HepG2 (cell line): ENCODE measurements around the gene OR2B2. TPM values are rescaled to one million over a fixed set of nuclear protein-coding genes. Genes with fewer than 3 reads are reported as not detected.

Experiments used
- ATF7 ChIP-seq, 2 experiments: fragments of 450-650 bp in 1 of 2; sonication (generic) in 1 of 2; formaldehyde crosslinking in 1 of 2; IDR thresholded peaks; 2 replicates each; pipeline versions ENCODE4 v1.4.0 to v1.6.1; 2016 to 2020; ENCODE audit warnings: antibody characterized with exemption in 1 of 2, mild to moderate bottlenecking in 1 of 2, missing genetic modification reagents in 1 of 2
- CC2D1A ChIP-seq: sonication (generic); formaldehyde crosslinking; IDR thresholded peaks from 2 replicates; pipeline ENCODE4 v1.8.1; 2023; ENCODE audit warnings: mild to moderate bottlenecking, missing genetic modification reagents
- GATA4 ChIP-seq: sonication (generic); IDR thresholded peaks from 2 replicates; pipeline ENCODE4 v1.6.1; 2016; ENCODE audit warnings: antibody characterized with exemption, low read depth, borderline replicate concordance
- HMGXB3 ChIP-seq: sonication (generic); formaldehyde crosslinking; IDR thresholded peaks from 2 replicates; pipeline ENCODE4 v1.4.0; 2020; ENCODE audit warnings: missing genetic modification reagents, borderline replicate concordance
- JARID2 ChIP-seq: sonication (generic); formaldehyde crosslinking; IDR thresholded peaks from 2 replicates; pipeline ENCODE4 v1.8.1; 2023; ENCODE audit warnings: missing genetic modification reagents, inconsistent platforms; ENCODE audit not compliant: insufficient replicate concordance
- KAT8 ChIP-seq: IDR thresholded peaks from 2 replicates; pipeline ENCODE4 v1.6.1; 2016; ENCODE audit warnings: missing genetic modification reagents, missing compliant biosample characterization
- KLF9 ChIP-seq: IDR thresholded peaks from 2 replicates; pipeline ENCODE4 v1.6.1; 2016; ENCODE audit warnings: low read depth
- LCORL ChIP-seq, 2 experiments: fragments of 450-650 bp in 1 of 2; sonication (generic) in 1 of 2; formaldehyde crosslinking in 1 of 2; IDR thresholded peaks; 2 replicates each; pipeline versions ENCODE4 v1.5.0 to v1.6.1; 2017 to 2020; ENCODE audit warnings: antibody characterized with exemption in 1 of 2, missing genetic modification reagents in 1 of 2
- RXRB ChIP-seq: IDR thresholded peaks from 2 replicates; pipeline ENCODE4 v1.6.1; 2016; ENCODE audit warnings: borderline replicate concordance, missing genetic modification reagents, missing compliant biosample characterization
- TOE1 ChIP-seq: sonication (generic); formaldehyde crosslinking; IDR thresholded peaks from 2 replicates; pipeline ENCODE4 v1.4.0; 2020; ENCODE audit warnings: mild to moderate bottlenecking, missing genetic modification reagents
- ZBTB3 ChIP-seq: sonication (generic); formaldehyde crosslinking; IDR thresholded peaks from 2 replicates; pipeline ENCODE4 v1.4.0; 2020; ENCODE audit warnings: low read depth, mild to moderate bottlenecking, moderate library complexity, missing genetic modification reagents, borderline replicate concordance
- ZBTB46 ChIP-seq: sonication (generic); formaldehyde crosslinking; IDR thresholded peaks from 2 replicates; pipeline ENCODE4 v1.4.0; 2020; ENCODE audit warnings: mild to moderate bottlenecking, missing genetic modification reagents, borderline replicate concordance
- ZNF615 ChIP-seq: sonication (generic); formaldehyde crosslinking; IDR thresholded peaks from 2 replicates; pipeline ENCODE4 v1.5.0; 2020; ENCODE audit warnings: mild to moderate bottlenecking, missing genetic modification reagents, borderline replicate concordance
- ZNF792 ChIP-seq: IDR thresholded peaks from 2 replicates; pipeline ENCODE4 v1.6.1; 2016
- ZNF839 ChIP-seq: sonication (generic); formaldehyde crosslinking; IDR thresholded peaks from 2 replicates; pipeline ENCODE4 v1.4.0; 2020; ENCODE audit warnings: missing genetic modification reagents, mild to moderate bottlenecking, borderline replicate concordance
- ZNF878 ChIP-seq: sonication (generic); formaldehyde crosslinking; IDR thresholded peaks from 2 replicates; pipeline ENCODE4 v1.8.1; 2023; ENCODE audit warnings: mild to moderate bottlenecking, missing genetic modification reagents, moderate library complexity
- ZSCAN12 ChIP-seq: sonication (generic); formaldehyde crosslinking; IDR thresholded peaks from 2 replicates; pipeline ENCODE4 v1.9.0; 2021; ENCODE audit warnings: mild to moderate bottlenecking, missing genetic modification reagents
- ZSCAN29 ChIP-seq: sonication (generic); formaldehyde crosslinking; conservative IDR thresholded peaks from 2 replicates; pipeline ENCODE4 v1.4.0; 2020; ENCODE audit warnings: mild to moderate bottlenecking, missing genetic modification reagents
- polyA plus RNA-seq, 8 experiments: library from polyadenylated mRNA; depleted of rRNA in 3 of 8; stranded (reverse) in 7 of 8; unstranded in 1 of 8; fragments of >200 nt; fragmentation: Illumina TruSeq in 4 of 8; extraction: Trizol in 4 of 8; gene quantifications; 2 replicates each; pipeline versions ENCODE4 v1.2.1 to v1.2.3, GENCODE V29; 2011 to 2016; ENCODE audit warnings: low read depth in 4 of 8, missing spikeins in 1 of 8, mixed read lengths in 1 of 8; ENCODE audit not compliant: insufficient read depth in 1 of 8
- total RNA-seq, 5 experiments: library from RNA; depleted of rRNA; stranded (reverse); fragments of >200 nt; fragmentation: Illumina TruSeq; extraction: Trizol; gene quantifications; 2 replicates each; pipeline ENCODE4 v1.2.3, GENCODE V29; 2016; ENCODE audit warnings: low read depth in 1 of 5
- TF ChIP-seq, protein P1 (sequence below): sonication (generic); formaldehyde crosslinking; IDR thresholded peaks from 2 replicates; pipeline ENCODE4 v1.4.0; 2020; ENCODE audit warnings: missing genetic modification reagents

The OR2B2 gene
- total and polyA plus RNA-seq, 2 of the 13 experiments (the other 11 are each of a cell fraction or from before 2014, with no cell fraction given): not detected

DNA sequence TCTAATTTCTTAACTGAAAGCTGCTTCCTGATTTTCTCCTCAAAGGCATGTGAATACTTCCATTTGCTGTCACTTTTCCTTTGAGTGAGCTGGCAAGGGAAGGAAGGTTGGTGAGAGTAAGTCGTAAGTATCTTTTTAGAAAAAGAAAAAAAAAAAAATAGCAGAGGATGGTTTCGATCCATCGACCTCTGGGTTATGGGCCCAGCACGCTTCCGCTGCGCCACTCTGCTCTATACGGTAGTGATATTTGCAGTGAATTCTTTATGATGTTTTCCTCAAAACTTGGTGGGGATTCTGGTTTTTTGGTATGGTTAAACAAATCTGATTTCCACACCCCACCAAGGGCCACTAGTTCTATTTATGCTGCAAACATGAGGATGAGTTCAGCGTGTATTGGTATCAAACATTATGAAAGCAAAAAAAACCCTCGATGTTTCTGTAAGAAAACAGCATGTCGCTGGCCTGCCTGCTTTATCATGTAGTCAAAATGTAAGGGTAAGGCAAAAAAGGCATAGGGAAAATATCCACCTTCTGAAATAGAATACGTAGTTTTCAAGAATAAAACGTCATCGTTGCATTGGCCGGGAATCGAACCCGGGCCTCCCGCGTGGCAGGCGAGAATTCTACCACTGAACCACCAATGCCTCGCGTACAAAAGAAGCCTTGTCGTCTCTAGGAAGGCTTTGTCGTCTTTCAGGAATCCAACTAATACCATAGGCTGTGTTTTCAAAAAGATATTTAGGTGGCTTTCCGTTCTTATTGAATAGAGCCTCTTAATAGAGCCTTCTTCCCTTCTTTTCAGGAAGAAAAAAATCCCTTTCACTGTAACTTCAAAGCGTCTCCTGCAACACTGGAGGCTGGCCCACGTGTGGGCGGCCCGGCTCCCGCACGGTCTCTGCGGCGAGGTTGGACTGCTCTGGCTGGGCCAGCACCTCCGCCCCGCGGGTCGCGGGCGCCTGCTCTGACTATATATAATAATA, 9.6 kb downstream of the OR2B2 start (continued):
- TF ChIP-seq TOE1 (CRISPR knock-in tag): peak; percentile 90
- peak; percentile 56 for TF ChIP-seq ZNF792
- no peak for TF ChIP-seq GATA4
- TF ChIP-seq ZBTB3 (CRISPR knock-in tag): no peak
- TF ChIP-seq JARID2 (CRISPR knock-in tag): peak; percentile 95
- no peak for TF ChIP-seq ZBTB46 (CRISPR knock-in tag)
- TF ChIP-seq KLF9 (CRISPR knock-in tag): no peak; the same call in 1 of the 2 replicates
- TF ChIP-seq LCORL (IDR thresholded peaks at IDR 0.05): no peak
- TF ChIP-seq LCORL (CRISPR knock-in tag; IDR thresholded peaks at IDR 0.05): no peak
- peak; percentile 71; the same call in 1 of the 2 replicates for TF ChIP-seq ZNF615 (CRISPR knock-in tag)
- peak; percentile 88; the same call in 1 of the 2 replicates for TF ChIP-seq ZNF878
- peak; percentile 47; the same call in 1 of the 2 replicates for TF ChIP-seq ATF7 (IDR thresholded peaks at IDR 0.05)
- TF ChIP-seq ATF7 (CRISPR knock-in tag; IDR thresholded peaks at IDR 0.05): 0 out of 2 replicates have a peak, but pooled peaks have one; percentile 40
- TF ChIP-seq HMGXB3 (CRISPR knock-in tag): peak; percentile 81; the same call in 1 of the 2 replicates
- TF ChIP-seq RXRB (CRISPR knock-in tag): peak; percentile 25; the same call in 1 of the 2 replicates
- peak; percentile 67; the same call in 1 of the 2 replicates for TF ChIP-seq ZSCAN12 (CRISPR knock-in tag)
- TF ChIP-seq, protein P1, sequence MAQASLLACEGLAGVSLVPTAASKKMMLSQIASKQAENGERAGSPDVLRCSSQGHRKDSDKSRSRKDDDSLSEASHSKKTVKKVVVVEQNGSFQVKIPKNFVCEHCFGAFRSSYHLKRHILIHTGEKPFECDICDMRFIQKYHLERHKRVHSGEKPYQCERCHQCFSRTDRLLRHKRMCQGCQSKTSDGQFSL (CRISPR knock-in tag): no peak
- 0 out of 2 replicates have a peak, but pooled peaks have one; percentile 40 for TF ChIP-seq CC2D1A (CRISPR knock-in tag)
- TF ChIP-seq KAT8 (CRISPR knock-in tag): peak; percentile 84
- no peak for TF ChIP-seq ZNF839 (CRISPR knock-in tag)
- no peak for TF ChIP-seq ZSCAN29 (CRISPR knock-in tag)
